HCT116 (cell line): ENCODE data around the gene NTN4. TPM values are rescaled to one million over a fixed set of nuclear protein-coding genes. Genes with fewer than 3 reads are reported as not detected.

ENCODE experiments used
- ATAC-seq: fragments of 200-7000 bp; cut with Tn5 transposase; 2 replicates; pipeline ENCODE4 v1.9.1; 2020; ENCODE audit warnings: mild to moderate bottlenecking, moderate library complexity
- BruUV-seq: library from RNA; stranded (reverse); fragments of 400-500 nt; replicated peaks from 2 replicates; lab custom pipeline; 2021; lab: Mats Ljungman, UMichigan
- CTCF ChIA-PET: fragments of 300-600 bp; sonication (Branson Sonifier 250); formaldehyde crosslinking; loops from one replicate; lab custom pipeline; 2021; ENCODE audit warnings: antibody characterized with exemption; lab: Charles Lee
- POLR2A ChIA-PET: fragments of 300-600, 350-600 bp; sonication (Branson Sonifier 250); formaldehyde crosslinking; loops from one replicate; lab custom pipeline; 2021; ENCODE audit warnings: antibody characterized with exemption; lab: Charles Lee
- RAD21 ChIA-PET, 2 experiments: fragments of 300-600 bp; sonication (Branson Sonifier 250); formaldehyde crosslinking; loops; one replicate each; lab custom pipeline; 2023; ENCODE audit warnings: low total read pairs in 2 of 2; ENCODE audit not compliant: uncharacterized antibody in 2 of 2, unreplicated experiment in 2 of 2, low non-redundant PET in 1 of 2; lab: Charles Lee
- DNase-seq: peaks from one replicate; pipeline ENCODE4 v3.0.0-alpha.2; 2010; ENCODE audit warnings: low read depth, low spot score
- H2AFZ ChIP-seq: fragments of 200-600 bp; shearing (Covaris generic), sonication (generic); 2 replicates; pipeline ENCODE4 v1.6.1; 2017; ENCODE audit warnings: low read depth, mixed run types, mixed read lengths, antibody characterized with exemption, low read length; ENCODE audit not compliant: poor library complexity, severe bottlenecking
- H3K27ac ChIP-seq: 2 replicates; pipeline ENCODE4 v1.5.1; 2012; ENCODE audit warnings: low read depth, low read length
- H3K27me3 ChIP-seq: fragments of 200-600 bp; sonication (generic); 2 replicates; pipeline ENCODE4 v1.6.1; 2016; ENCODE audit warnings: mixed run types, low read length, mixed read lengths; ENCODE audit not compliant: insufficient read depth
- H3K36me3 ChIP-seq, 2 experiments: fragments of 200-500 bp in 1 of 2; fragments of 200-600 bp in 1 of 2; sonication (Bioruptor generic) in 1 of 2; sonication (generic) in 1 of 2; 2 replicates each; pipeline versions ENCODE4 v1.5.1 to v1.6.1; 2014 to 2016; ENCODE audit warnings: low read length in 2 of 2, inconsistent platforms in 1 of 2, mixed read lengths in 1 of 2, mixed run types in 1 of 2; ENCODE audit not compliant: insufficient read depth in 2 of 2, control insufficient read depth in 1 of 2
- H3K4me1 ChIP-seq, 2 experiments: fragments of 200-600 bp in 1 of 2; sonication (generic) in 1 of 2; 2 replicates each; pipeline versions ENCODE4 v1.5.1 to v1.6.1; 2012 to 2017; ENCODE audit warnings: low read length in 2 of 2, inconsistent platforms in 1 of 2, mild to moderate bottlenecking in 1 of 2, mixed read lengths in 1 of 2, mixed run types in 1 of 2, moderate library complexity in 1 of 2; ENCODE audit not compliant: insufficient read depth in 2 of 2, control insufficient read depth in 1 of 2
- H3K4me2 ChIP-seq: fragments of 200-600 bp; sonication (generic); 2 replicates; pipeline ENCODE4 v1.6.1; 2017; ENCODE audit warnings: mixed run types, low read length, mixed read lengths
- H3K4me3 ChIP-seq, 2 experiments: fragments of 200-600 bp in 1 of 2; sonication (generic) in 1 of 2; replicated peaks in 1 of 2; 2 replicates each; pipeline ENCODE4 v1.5.1; 2011 to 2016; ENCODE audit warnings: low read length in 2 of 2, control low read depth in 1 of 2, low read depth in 1 of 2, mild to moderate bottlenecking in 1 of 2, mixed read lengths in 1 of 2, mixed run types in 1 of 2
- H3K79me2 ChIP-seq: fragments of 200-600 bp; sonication (generic); 2 replicates; pipeline ENCODE4 v1.6.1; 2017; ENCODE audit warnings: mild to moderate bottlenecking, mixed run types, low read length, moderate library complexity, mixed read lengths; ENCODE audit not compliant: insufficient read depth
- H3K9ac ChIP-seq: fragments of 200-600 bp; sonication (generic); 2 replicates; pipeline ENCODE4 v1.6.1; 2016; ENCODE audit warnings: low read length, mixed read lengths
- H3K9me2 ChIP-seq: fragments of 200-600 bp; sonication (generic), shearing (Covaris generic); 2 replicates; pipeline ENCODE4 v1.6.1; 2017; ENCODE audit warnings: mixed run types, mild to moderate bottlenecking, moderate library complexity; ENCODE audit not compliant: insufficient read depth
- H3K9me3 ChIP-seq, 2 experiments: fragments of 200-500 bp in 1 of 2; fragments of 200-600 bp in 1 of 2; sonication (Bioruptor generic) in 1 of 2; sonication (generic) in 1 of 2; 2 replicates each; pipeline ENCODE4 v1.6.1; 2014 to 2017; ENCODE audit warnings: low read length in 2 of 2, mixed read lengths in 2 of 2, inconsistent platforms in 1 of 2, low read depth in 1 of 2, mild to moderate bottlenecking in 1 of 2, mixed run types in 1 of 2, moderate library complexity in 1 of 2; ENCODE audit not compliant: control insufficient read depth in 1 of 2, insufficient read depth in 1 of 2
- H4K20me1 ChIP-seq: fragments of 200-600 bp; sonication (generic), shearing (Covaris generic); 2 replicates; pipeline ENCODE4 v1.6.1; 2017; ENCODE audit warnings: mixed run types, mild to moderate bottlenecking, moderate library complexity; ENCODE audit not compliant: insufficient read depth
- ATF3 ChIP-seq: IDR thresholded peaks from 2 replicates; pipeline ENCODE4 v1.6.1; 2012
- CBX3 ChIP-seq: IDR thresholded peaks from 2 replicates; pipeline ENCODE4 v1.6.1; 2012; ENCODE audit warnings: low read depth
- EGR1 ChIP-seq: IDR thresholded peaks from 2 replicates; pipeline ENCODE4 v1.6.1; 2012; ENCODE audit warnings: low read depth
- ELF1 ChIP-seq: IDR thresholded peaks from 2 replicates; pipeline ENCODE4 v1.6.1; 2012; ENCODE audit warnings: low read depth, borderline replicate concordance
- EZH2 ChIP-seq: fragments of 200-600 bp; sonication (generic); IDR thresholded peaks from 2 replicates; pipeline ENCODE4 v1.6.1; 2017; ENCODE audit warnings: antibody characterized with exemption, mixed run types
- FOSL1 ChIP-seq: IDR thresholded peaks from 2 replicates; pipeline ENCODE4 v1.6.1; 2012; ENCODE audit warnings: low read depth
- MAX ChIP-seq: IDR thresholded peaks from 2 replicates; pipeline ENCODE4 v1.6.1; 2012
- POLR2A ChIP-seq: IDR thresholded peaks from 2 replicates; pipeline ENCODE4 v1.7.0; 2011; ENCODE audit warnings: borderline replicate concordance; ENCODE audit not compliant: insufficient read depth, insufficient read length; ENCODE audit errors: extremely low read depth
- RAD21 ChIP-seq: IDR thresholded peaks from 2 replicates; pipeline ENCODE4 v1.6.1; 2012; ENCODE audit warnings: low read depth, mild to moderate bottlenecking
- REST ChIP-seq: IDR thresholded peaks from 2 replicates; pipeline ENCODE4 v1.6.1; 2012; ENCODE audit warnings: low read depth
- SIN3A ChIP-seq: IDR thresholded peaks from 2 replicates; pipeline ENCODE4 v1.6.1; 2012; ENCODE audit warnings: low read depth
- SP1 ChIP-seq: IDR thresholded peaks from 2 replicates; pipeline ENCODE4 v1.6.1; 2012; ENCODE audit warnings: low read depth
- SRF ChIP-seq: IDR thresholded peaks from 2 replicates; pipeline ENCODE4 v1.6.1; 2012; ENCODE audit warnings: low read depth
- YY1 ChIP-seq: IDR thresholded peaks from 2 replicates; pipeline ENCODE4 v1.6.1; 2011; ENCODE audit warnings: low read length, low read depth, moderate library complexity, mild to moderate bottlenecking; ENCODE audit not compliant: insufficient replicate concordance; ENCODE audit errors: extremely low read depth
- ZBTB33 ChIP-seq: IDR thresholded peaks from 2 replicates; pipeline ENCODE4 v1.6.1; 2011; ENCODE audit warnings: mild to moderate bottlenecking, low read length, moderate library complexity; ENCODE audit not compliant: insufficient replicate concordance; ENCODE audit errors: extremely low read depth
- ZFX ChIP-seq: fragments of 450-650 bp; IDR thresholded peaks from 2 replicates; pipeline ENCODE4 v1.6.1; 2017
- intact Hi-C: fragments of 100-400 bp; cut with micrococcal nuclease; formaldehyde crosslinking; loops from 2 replicates; pipeline ENCODE4 v1.10.0; 2022
- total RNA-seq: library from RNA; stranded (reverse); gene quantifications from one replicate; pipeline ENCODE4 v1.2.1, GENCODE V29; 2021; ENCODE audit not compliant: unreplicated experiment

NTN4 gene
- total RNA-seq, 1 experiment from 2014 or later: 4.3 TPM

GRCh38 chr12:95810411-95810810 lies 19.8 kb upstream of the NTN4 start:
- ATAC-seq: no peak
- CTCF ChIA-PET: interaction anchor here (1.8 kb wide), 1 partner anchor 235 kb away, joined by 5 read pairs; no protein-coding TSS in a partner anchor
- Histone ChIP-seq H3K4me3 (no peak overlapping the region), H3K9ac (no peak overlapping the region), H3K27me3 (no peaks in the 10 kb centered on the region), H3K9me2 (no peaks in the 10 kb centered on the region), H2AFZ (no peak overlapping the region), H3K4me1 (peaks cover 9 to 18% of the 10 kb centered on the region in 2 experiments), H3K36me3 (no peaks in the 10 kb centered on the region), H3K9me3 (no peaks in the 10 kb centered on the region)
- POLR2A ChIA-PET: no interaction called here
- no TSS peak for BruUV-seq
- RAD21 ChIA-PET: no interaction called here
- no peak for TF ChIP-seq CBX3
- TF ChIP-seq POLR2A: no peak
- TF ChIP-seq ATF3: no peak
- TF ChIP-seq FOSL1: no peak
- TF ChIP-seq ZFX: no peak
- no peak for TF ChIP-seq SP1
- no peak for TF ChIP-seq EGR1
- TF ChIP-seq SIN3A: no peak
- no peak for TF ChIP-seq YY1
- TF ChIP-seq, all 23 proteins: peak for 0
- Histone ChIP-seq H3K4me2 (no peak overlapping the region), H3K79me2 (no peaks in the 10 kb centered on the region), H3K27ac (no peak overlapping the region), H4K20me1 (no peaks in the 10 kb centered on the region)
- no peak for DNase-seq
- intact Hi-C loops: loop anchor here (10.0 kb wide), 1 partner anchor 1266 kb away; no protein-coding TSS in a partner anchor

- ChIA-PET POLR2A (no interaction called here), RAD21 (no interaction called here), CTCF (no interaction called here)
- no peak overlapping the region for H3K4me2 ChIP-seq
- no peak overlapping the region for H2AFZ ChIP-seq
- H3K4me3 ChIP-seq: no peak overlapping the region
- ATAC-seq: no peak
- H3K27ac ChIP-seq: no peak overlapping the region
- H3K27me3 ChIP-seq: no peaks in the 10 kb centered on the region
- no peak for DNase-seq
- no peaks in the 10 kb centered on the region for H4K20me1 ChIP-seq
- no peaks in the 10 kb centered on the region for H3K9me2 ChIP-seq
- no peaks in the 10 kb centered on the region for H3K36me3 ChIP-seq
- H3K9me3 ChIP-seq: no peaks in the 10 kb centered on the region
- H3K4me1 ChIP-seq: peaks cover 9 to 21% of the 10 kb centered on the region in 2 experiments
- intact Hi-C loops: no loop called here
- no peaks in the 10 kb centered on the region for H3K79me2 ChIP-seq
- H3K9ac ChIP-seq: no peak overlapping the region
- BruUV-seq: no TSS peak
- TF ChIP-seq ZFX (no peak), SRF (no peak), YY1 (no peak), EZH2 (no peak), ZBTB33 (no peak), CBX3 (no peak), MAX (no peak), ELF1 (no peak), SP1 (no peak), RAD21 (no peak), REST (no peak)
These were observed 18.6 kb upstream of the NTN4 start for GRCh38 chr12:95809000-95809680.
